Mesenchymal stem cell (in vitro differentiated cells and primary cell): ENCODE results near the gene KLHL11.

Source experiments
- DNase-seq: peaks from one replicate; pipeline ENCODE4 v3.0.0-alpha.2; 2013
- H2AFZ ChIP-seq: one replicate; pipeline ENCODE4 v1.6.1; 2013; ENCODE audit warnings: low read depth, mild to moderate bottlenecking, control low read depth, inconsistent platforms, low read length, moderate library complexity
- H2AK5ac ChIP-seq: 2 replicates; pipeline ENCODE4 v1.6.1; 2013; ENCODE audit warnings: low read length, moderate library complexity, mild to moderate bottlenecking, inconsistent platforms; ENCODE audit not compliant: severe bottlenecking
- H2BK120ac ChIP-seq: one replicate; pipeline ENCODE4 v1.6.1; 2013; ENCODE audit warnings: low read depth, mild to moderate bottlenecking, inconsistent platforms, low read length, moderate library complexity
- H2BK12ac ChIP-seq, 2 experiments: one replicate each; pipeline ENCODE4 v1.6.1; 2013; ENCODE audit warnings: inconsistent platforms in 2 of 2, low read length in 2 of 2, mild to moderate bottlenecking in 2 of 2, moderate library complexity in 2 of 2, control low read depth in 1 of 2
- H2BK15ac ChIP-seq: one replicate; pipeline ENCODE4 v1.6.1; 2013; ENCODE audit warnings: mild to moderate bottlenecking, low read depth, inconsistent platforms; ENCODE audit not compliant: poor library complexity, severe bottlenecking
- H2BK5ac ChIP-seq: 2 replicates; pipeline ENCODE4 v1.6.1; 2013; ENCODE audit warnings: low read depth, mild to moderate bottlenecking, low read length, control low read depth, inconsistent platforms; ENCODE audit not compliant: poor library complexity, severe bottlenecking
- H3K14ac ChIP-seq, 2 experiments: one replicate each; pipeline ENCODE4 v1.6.1; 2013; ENCODE audit warnings: inconsistent platforms in 2 of 2, low read length in 2 of 2, control low read depth in 1 of 2, mild to moderate bottlenecking in 1 of 2, moderate library complexity in 1 of 2
- H3K18ac ChIP-seq, 2 experiments: one replicate each; pipeline ENCODE4 v1.6.1; 2013; ENCODE audit warnings: inconsistent platforms in 2 of 2, low read length in 2 of 2, control low read depth in 1 of 2, low read depth in 1 of 2, mild to moderate bottlenecking in 1 of 2
- H3K23ac ChIP-seq, 2 experiments: one replicate each; pipeline ENCODE4 v1.6.1; 2013; ENCODE audit warnings: inconsistent platforms in 2 of 2, low read length in 2 of 2, mild to moderate bottlenecking in 2 of 2, moderate library complexity in 2 of 2, control low read depth in 1 of 2
- H3K27ac ChIP-seq: 2 replicates; pipeline ENCODE4 v1.5.1; 2013; ENCODE audit warnings: mild to moderate bottlenecking, moderate library complexity, low read length, control low read depth, inconsistent platforms; ENCODE audit not compliant: poor library complexity, severe bottlenecking
- H3K27me3 ChIP-seq, 2 experiments: 2 replicates each; pipeline versions ENCODE4 v1.6.1 to v1.7.0; 2013; ENCODE audit warnings: low read length in 2 of 2, mild to moderate bottlenecking in 2 of 2, moderate library complexity in 2 of 2, control low read depth in 1 of 2, inconsistent platforms in 1 of 2; ENCODE audit not compliant: control insufficient read depth in 1 of 2, insufficient read depth in 1 of 2
- H3K36me3 ChIP-seq, 2 experiments: 2 replicates each; pipeline versions ENCODE4 v1.6.1 to v1.7.0; 2013; ENCODE audit warnings: low read length in 2 of 2, control low read depth in 1 of 2, inconsistent platforms in 1 of 2, low read depth in 1 of 2, mild to moderate bottlenecking in 1 of 2; ENCODE audit not compliant: insufficient read depth in 2 of 2, control insufficient read depth in 1 of 2
- H3K4ac ChIP-seq, 2 experiments: one replicate each; pipeline ENCODE4 v1.6.1; 2013; ENCODE audit warnings: inconsistent platforms in 2 of 2, low read length in 2 of 2, mild to moderate bottlenecking in 2 of 2, moderate library complexity in 2 of 2, control low read depth in 1 of 2, low read depth in 1 of 2
- H3K4me1 ChIP-seq: 2 replicates; pipeline ENCODE4 v1.6.1; 2013; ENCODE audit warnings: low read depth, low read length, control low read depth; ENCODE audit not compliant: control insufficient read depth, insufficient read depth
- H3K4me2 ChIP-seq: 2 replicates; pipeline ENCODE4 v1.6.1; 2013; ENCODE audit warnings: low read length, mild to moderate bottlenecking, inconsistent platforms; ENCODE audit not compliant: poor library complexity, severe bottlenecking
- H3K4me3 ChIP-seq, 2 experiments: 2 replicates each; pipeline versions ENCODE4 v1.5.1 to v1.7.0; 2013; ENCODE audit warnings: low read length in 2 of 2, mild to moderate bottlenecking in 2 of 2, control low read depth in 1 of 2, low read depth in 1 of 2; ENCODE audit not compliant: insufficient read depth in 1 of 2
- H3K79me1 ChIP-seq: replicated peaks from 2 replicates; pipeline ENCODE4 v1.6.1; 2013; ENCODE audit warnings: mild to moderate bottlenecking, control low read depth, low read length, inconsistent platforms; ENCODE audit not compliant: poor library complexity, severe bottlenecking
- H3K9ac ChIP-seq: 2 replicates; pipeline ENCODE4 v1.7.0; 2013; ENCODE audit warnings: mild to moderate bottlenecking, low read length, moderate library complexity
- H3K9me3 ChIP-seq: 2 replicates; pipeline ENCODE4 v1.7.0; 2013; ENCODE audit warnings: mild to moderate bottlenecking, low read length; ENCODE audit not compliant: control insufficient read depth
- H4K8ac ChIP-seq: one replicate; pipeline ENCODE4 v1.6.1; 2013; ENCODE audit warnings: inconsistent platforms, mild to moderate bottlenecking, low read length, moderate library complexity
- H4K91ac ChIP-seq: one replicate; pipeline ENCODE4 v1.6.1; 2013; ENCODE audit warnings: mild to moderate bottlenecking, low read length, inconsistent platforms
- WGBS: methylation state at CpG from one replicate; pipeline ENCODE4 v1.1.7; 2013; ENCODE audit warnings: mixed read lengths; 5-methylcytosine and 5-hydroxymethylcytosine counted together

Gene KLHL11

GRCh38 chr17:41811549-41812380 is 53.5 kb downstream of the KLHL11 start, which contains the start of gene P3H4:
Gene P3H4 (minus strand): TSS chr17:41811949. CDS start chr17:41811915, 34 bp downstream.
- Histone ChIP-seq H2BK15ac (peak within 1 kb of the TSS; percentile 75), H3K79me1 (peaks cover 25% of the 10 kb centered on the region), H3K14ac (peak within 1 kb of the TSS in 1 of 2 experiments; percentile 91), H3K9me3 (no peaks in the 10 kb centered on the region), H4K8ac (peak within 1 kb of the TSS; percentile 97), H3K23ac (peak within 1 kb of the TSS in 1 of 2 experiments; percentile 34), H2BK12ac (peak within 1 kb of the TSS; percentile 56 to 91), H3K36me3 (peaks cover 28 to 33% of the 10 kb centered on the region in 2 experiments), H2BK120ac (peak within 1 kb of the TSS; percentile 89), H3K4me1 (peaks cover 42% of the 10 kb centered on the region), H3K27ac (peak within 1 kb of the TSS; percentile 94), H2AFZ (peak within 1 kb of the TSS; percentile 30), H3K4me2 (peak within 1 kb of the TSS; percentile 84), H2BK5ac (peak within 1 kb of the TSS; percentile 90), H3K18ac (peak within 1 kb of the TSS; percentile 96 to 99), H3K27me3 (no peaks in the 10 kb centered on the region), H3K4ac (peak within 1 kb of the TSS; percentile 82 to 86), H3K9ac (peak within 1 kb of the TSS; percentile 95), H2AK5ac (peak within 1 kb of the TSS; percentile 18), H4K91ac (peak within 1 kb of the TSS; percentile 92), H3K4me3 (peak within 1 kb of the TSS; percentile 87 to 97)
- DNase-seq: peak; percentile 84
- WGBS: under 1% methylated on average over 61 of the region's 96 CpGs

DNA sequence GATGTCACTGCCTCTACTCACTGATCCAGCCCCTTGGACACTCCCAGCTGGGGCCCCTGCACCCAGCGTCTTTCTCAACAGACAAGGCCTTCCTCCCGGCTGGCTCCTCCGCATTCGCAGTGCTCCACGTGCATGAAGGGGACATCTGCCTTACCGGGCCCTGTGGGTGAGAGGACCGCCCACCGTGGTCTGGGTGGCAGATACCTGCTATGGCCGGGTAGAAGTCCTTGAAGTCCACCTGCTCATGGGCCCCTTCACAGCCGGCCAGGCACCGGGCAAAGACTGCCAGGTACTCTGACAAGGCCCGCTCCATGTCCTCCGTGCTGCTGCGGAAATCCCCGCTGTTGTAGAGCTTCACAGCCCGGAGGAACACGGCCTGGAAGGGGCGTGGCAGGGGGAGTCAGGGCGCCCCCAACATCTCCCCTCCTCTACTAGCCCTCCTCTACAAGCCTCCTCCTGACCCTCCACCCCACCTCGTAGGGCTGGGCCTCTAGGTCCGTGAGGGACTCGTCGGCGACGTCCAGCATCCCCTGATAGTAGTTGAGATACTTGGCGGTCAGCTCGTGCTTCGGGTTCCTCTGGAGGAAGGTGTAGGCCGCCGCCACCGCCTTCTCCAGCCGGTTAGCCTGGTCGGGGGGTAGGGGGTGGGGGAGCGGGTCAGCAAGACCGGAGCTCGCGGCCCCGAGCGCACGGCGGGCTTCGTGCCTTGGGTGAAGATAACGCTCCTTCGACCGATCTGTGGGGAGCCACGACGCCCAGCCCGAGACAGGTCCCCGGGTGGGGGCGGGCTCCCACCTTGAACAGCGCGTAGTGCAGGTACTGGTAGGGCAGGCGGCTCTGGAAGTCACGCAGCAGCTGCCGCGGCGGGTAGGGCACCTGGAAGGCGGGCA is 54.3 kb downstream of the KLHL11 start:
- Histone ChIP-seq H3K18ac (peak overlapping the region; percentile 96 to 99), H3K4me2 (peak overlapping the region; percentile 84), H3K79me1 (peaks cover 24% of the 10 kb centered on the region), H3K9me3 (no peaks in the 10 kb centered on the region), H3K27ac (peak overlapping the region; percentile 58), H3K23ac (peak overlapping the region in 1 of 2 experiments; percentile 20), H2AK5ac (peak overlapping the region; percentile 18), H3K4ac (peak overlapping the region; percentile 82 to 86), H3K14ac (peak overlapping the region in 1 of 2 experiments; percentile 91), H2BK12ac (peak overlapping the region; percentile 37 to 56), H3K27me3 (no peaks in the 10 kb centered on the region), H4K91ac (peak overlapping the region; percentile 77), H3K4me1 (peaks cover 39% of the 10 kb centered on the region), H2AFZ (peak overlapping the region; percentile 20), H4K8ac (peak overlapping the region; percentile 87), H2BK120ac (no peak overlapping the region), H3K36me3 (peaks cover 31 to 37% of the 10 kb centered on the region in 2 experiments), H3K4me3 (peak overlapping the region; percentile 87 to 97), H3K9ac (peak overlapping the region; percentile 95), H2BK15ac (peak overlapping the region; percentile 63), H2BK5ac (peak overlapping the region; percentile 46)
- peak; percentile 35 for DNase-seq
- WGBS: 35% methylated on average over 41 of the region's 58 CpGs

- Histone ChIP-seq H3K14ac (no peak overlapping the region), H3K4ac (no peak overlapping the region), H2BK120ac (no peak overlapping the region), H3K79me1 (peaks cover 27% of the 10 kb centered on the region), H3K36me3 (peaks cover 43 to 66% of the 10 kb centered on the region in 2 experiments), H2BK15ac (no peak overlapping the region), H2AK5ac (no peak overlapping the region), H3K4me2 (no peak overlapping the region), H3K9ac (no peak overlapping the region), H3K23ac (no peak overlapping the region), H2BK5ac (no peak overlapping the region), H2BK12ac (no peak overlapping the region), H3K4me1 (peaks cover 30% of the 10 kb centered on the region), H3K27me3 (no peaks in the 10 kb centered on the region), H4K8ac (peak overlapping the region; percentile 29), H4K91ac (peak overlapping the region; percentile 48), H2AFZ (no peak overlapping the region), H3K27ac (no peak overlapping the region), H3K4me3 (no peak overlapping the region), H3K18ac (no peak overlapping the region), H3K9me3 (no peaks in the 10 kb centered on the region)
- no peak for DNase-seq
- 96% methylated on average over 8 of the region's 8 CpGs for WGBS
These were observed 58.4 kb downstream of the KLHL11 start for GRCh38 chr17:41806685-41807445.
